ENCODE results near the gene FAM110A. TPM values are rescaled to one million over a fixed set of nuclear protein-coding genes. Genes with fewer than 3 reads are reported as not detected.

The FAM110A gene
- total RNA-seq, 1 experiment from 2014 or later, result 14.9 TPM

GRCh38 chr20:822651-823573, 10.6 kb upstream of the FAM110A start:
- Mint-ChIP-seq H3K4me1 (ENCODE audit: low read depth, unreplicated experiment) (no peaks in the 10 kb centered on the region), H3K36me3 (ENCODE audit: insufficient read depth, unreplicated experiment) (no peaks in the 10 kb centered on the region), H3K27me3 (ENCODE audit: unreplicated experiment) (peaks cover 14% of the 10 kb centered on the region), H3K9me3 (ENCODE audit: low read depth, unreplicated experiment) (no peaks in the 10 kb centered on the region), H3K27ac (ENCODE audit: unreplicated experiment) (no peak overlapping the region), H3K4me3 (ENCODE audit: low read depth, unreplicated experiment) (no peak overlapping the region)
- no TSS peak for BruUV-seq (replicated peaks)
- TF ChIP-seq, protein P1, sequence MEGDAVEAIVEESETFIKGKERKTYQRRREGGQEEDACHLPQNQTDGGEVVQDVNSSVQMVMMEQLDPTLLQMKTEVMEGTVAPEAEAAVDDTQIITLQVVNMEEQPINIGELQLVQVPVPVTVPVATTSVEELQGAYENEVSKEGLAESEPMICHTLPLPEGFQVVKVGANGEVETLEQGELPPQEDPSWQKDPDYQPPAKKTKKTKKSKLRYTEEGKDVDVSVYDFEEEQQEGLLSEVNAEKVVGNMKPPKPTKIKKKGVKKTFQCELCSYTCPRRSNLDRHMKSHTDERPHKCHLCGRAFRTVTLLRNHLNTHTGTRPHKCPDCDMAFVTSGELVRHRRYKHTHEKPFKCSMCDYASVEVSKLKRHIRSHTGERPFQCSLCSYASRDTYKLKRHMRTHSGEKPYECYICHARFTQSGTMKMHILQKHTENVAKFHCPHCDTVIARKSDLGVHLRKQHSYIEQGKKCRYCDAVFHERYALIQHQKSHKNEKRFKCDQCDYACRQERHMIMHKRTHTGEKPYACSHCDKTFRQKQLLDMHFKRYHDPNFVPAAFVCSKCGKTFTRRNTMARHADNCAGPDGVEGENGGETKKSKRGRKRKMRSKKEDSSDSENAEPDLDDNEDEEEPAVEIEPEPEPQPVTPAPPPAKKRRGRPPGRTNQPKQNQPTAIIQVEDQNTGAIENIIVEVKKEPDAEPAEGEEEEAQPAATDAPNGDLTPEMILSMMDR (IDR thresholded peaks at IDR 0.05; ENCODE audit: unreplicated experiment), result no peak
- DNase-seq, result no peak
- CTCF ChIA-PET, result interaction anchor here (0.6 kb wide), 1 partner anchor 121 kb away, joined by 4 read pairs; no protein-coding TSS in a partner anchor
- intact Hi-C loops (cut with micrococcal nuclease; ENCODE audit: unreplicated experiment), result no loop called here

GRCh38 chr20:823574-823902, 10.0 kb upstream of the FAM110A start:
- Mint-ChIP-seq H3K4me1 (ENCODE audit: low read depth, unreplicated experiment) (no peaks in the 10 kb centered on the region), H3K36me3 (ENCODE audit: insufficient read depth, unreplicated experiment) (no peaks in the 10 kb centered on the region), H3K4me3 (ENCODE audit: low read depth, unreplicated experiment) (no peak overlapping the region), H3K27ac (ENCODE audit: unreplicated experiment) (no peak overlapping the region), H3K27me3 (ENCODE audit: unreplicated experiment) (peaks cover 14% of the 10 kb centered on the region), H3K9me3 (ENCODE audit: low read depth, unreplicated experiment) (no peaks in the 10 kb centered on the region)
- TF ChIP-seq, protein P1 (IDR thresholded peaks at IDR 0.05; ENCODE audit: unreplicated experiment), result no peak
- DNase-seq, result no peak
- BruUV-seq (replicated peaks), result no TSS peak
- CTCF ChIA-PET, result no interaction called here
- intact Hi-C loops (cut with micrococcal nuclease; ENCODE audit: unreplicated experiment), result no loop called here

DNA sequence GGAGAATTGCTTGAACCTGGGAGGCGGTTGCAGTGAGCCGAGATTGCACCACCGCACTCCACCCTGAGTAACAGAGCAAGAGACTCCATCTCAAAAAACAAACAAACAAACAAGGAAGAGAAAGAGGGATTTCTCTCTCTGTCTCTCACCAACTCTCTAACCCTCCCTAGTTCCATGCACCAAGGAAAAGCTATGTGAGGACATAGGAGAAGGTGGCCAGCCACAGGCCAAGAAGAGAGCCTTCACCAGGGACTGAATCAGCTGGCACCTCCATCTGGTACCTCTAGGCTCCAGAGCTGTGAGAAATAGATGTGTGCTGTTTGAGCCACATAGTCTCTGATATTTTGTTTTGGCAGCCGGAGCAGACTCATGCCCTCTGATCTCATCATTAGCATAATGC, 9.0 kb upstream of the FAM110A start:
- H3K4me3 Mint-ChIP-seq (ENCODE audit: low read depth, unreplicated experiment), result no peak overlapping the region
- no TSS peak for BruUV-seq (replicated peaks)
- no peaks in the 10 kb centered on the region for H3K36me3 Mint-ChIP-seq (ENCODE audit: insufficient read depth, unreplicated experiment)
- no peaks in the 10 kb centered on the region for H3K4me1 Mint-ChIP-seq (ENCODE audit: low read depth, unreplicated experiment)
- TF ChIP-seq, protein P1 (IDR thresholded peaks at IDR 0.05; ENCODE audit: unreplicated experiment), result no peak
- intact Hi-C loops (cut with micrococcal nuclease; ENCODE audit: unreplicated experiment), result no loop called here
- H3K27ac Mint-ChIP-seq (ENCODE audit: unreplicated experiment), result no peak overlapping the region
- H3K9me3 Mint-ChIP-seq (ENCODE audit: low read depth, unreplicated experiment), result no peaks in the 10 kb centered on the region
- CTCF ChIA-PET, result no interaction called here
- DNase-seq, result no peak
- H3K27me3 Mint-ChIP-seq (ENCODE audit: unreplicated experiment), result peaks cover 14% of the 10 kb centered on the region

DNA sequence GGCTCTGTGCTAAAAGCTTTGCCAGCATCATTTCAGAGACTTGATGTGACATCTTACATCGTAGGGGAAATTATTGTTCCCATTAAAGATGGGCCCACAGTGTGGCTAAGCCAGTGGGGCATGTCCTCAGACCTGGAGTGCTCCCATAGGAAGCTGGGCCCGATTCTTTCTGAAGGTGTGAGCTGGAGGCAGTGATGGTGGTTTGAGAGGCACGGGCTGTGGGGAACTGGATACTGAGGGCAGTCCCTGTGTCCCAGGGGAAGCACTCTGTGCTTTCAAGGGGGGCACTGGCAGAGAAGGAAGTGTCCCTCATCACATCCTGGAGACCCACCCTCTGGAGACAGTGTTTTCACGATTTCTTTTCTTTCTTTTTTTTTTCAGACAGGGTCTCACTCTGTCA, 8.6 kb upstream of the FAM110A start:
- peaks cover 11% of the 10 kb centered on the region for H3K27me3 Mint-ChIP-seq (ENCODE audit: unreplicated experiment)

More for the DNA sequence above, 8.6 kb upstream of the FAM110A start:
- Mint-ChIP-seq H3K9me3 (ENCODE audit: low read depth, unreplicated experiment) (no peaks in the 10 kb centered on the region), H3K4me3 (ENCODE audit: low read depth, unreplicated experiment) (no peak overlapping the region), H3K36me3 (ENCODE audit: insufficient read depth, unreplicated experiment) (no peaks in the 10 kb centered on the region), H3K27ac (ENCODE audit: unreplicated experiment) (no peak overlapping the region), H3K4me1 (ENCODE audit: low read depth, unreplicated experiment) (no peaks in the 10 kb centered on the region)
- TF ChIP-seq, protein P1 (IDR thresholded peaks at IDR 0.05; ENCODE audit: unreplicated experiment), result no peak
- no TSS peak for BruUV-seq (replicated peaks)
- intact Hi-C loops (cut with micrococcal nuclease; ENCODE audit: unreplicated experiment), result no loop called here
- CTCF ChIA-PET, result no interaction called here
- no peak for DNase-seq
